Loucy (cell line): ENCODE results near the gene HSDL1.

ENCODE experiments used
- CTCF ChIP-seq: fragments of 200-600 bp; sonication (generic); conservative IDR thresholded peaks from 2 replicates; pipeline ENCODE4 v1.5.1; 2014; ENCODE audit warnings: mild to moderate bottlenecking, antibody characterized with exemption, low read length
- EZH2phosphoT487 ChIP-seq: fragments of 200-600 bp; IDR thresholded peaks from 2 replicates; pipeline ENCODE4 v1.6.1; 2018; ENCODE audit warnings: antibody characterized with exemption, mild to moderate bottlenecking, moderate library complexity, borderline replicate concordance

GRCh38 chr16:84081446-84081989 is 63.5 kb downstream of the HSDL1 start:
- no peak for TF ChIP-seq CTCF
- no peak for TF ChIP-seq EZH2phosphoT487
